Hepatocyte (in vitro differentiated cells): ENCODE results near the gene SCP2D1.

Experiments used
- EZH2 ChIP-seq: fragments of 200-600 bp; sonication (generic); IDR thresholded peaks from 2 replicates; pipeline ENCODE4 v1.6.1; 2016; ENCODE audit warnings: antibody characterized with exemption, mild to moderate bottlenecking, borderline replicate concordance
- EZH2phosphoT487 ChIP-seq: fragments of 200-600 bp; sonication (generic); IDR thresholded peaks from one replicate; pipeline ENCODE4 v1.6.1; 2018; ENCODE audit warnings: antibody characterized with exemption, mild to moderate bottlenecking, low read depth, moderate library complexity; ENCODE audit not compliant: unreplicated experiment, severe bottlenecking
- TF ChIP-seq, protein P1 (sequence below): fragments of 200-600 bp; sonication (generic); IDR thresholded peaks from 2 replicates; pipeline ENCODE4 v1.5.1; 2016; ENCODE audit warnings: antibody characterized with exemption, mild to moderate bottlenecking; ENCODE audit not compliant: poor library complexity

DNA sequence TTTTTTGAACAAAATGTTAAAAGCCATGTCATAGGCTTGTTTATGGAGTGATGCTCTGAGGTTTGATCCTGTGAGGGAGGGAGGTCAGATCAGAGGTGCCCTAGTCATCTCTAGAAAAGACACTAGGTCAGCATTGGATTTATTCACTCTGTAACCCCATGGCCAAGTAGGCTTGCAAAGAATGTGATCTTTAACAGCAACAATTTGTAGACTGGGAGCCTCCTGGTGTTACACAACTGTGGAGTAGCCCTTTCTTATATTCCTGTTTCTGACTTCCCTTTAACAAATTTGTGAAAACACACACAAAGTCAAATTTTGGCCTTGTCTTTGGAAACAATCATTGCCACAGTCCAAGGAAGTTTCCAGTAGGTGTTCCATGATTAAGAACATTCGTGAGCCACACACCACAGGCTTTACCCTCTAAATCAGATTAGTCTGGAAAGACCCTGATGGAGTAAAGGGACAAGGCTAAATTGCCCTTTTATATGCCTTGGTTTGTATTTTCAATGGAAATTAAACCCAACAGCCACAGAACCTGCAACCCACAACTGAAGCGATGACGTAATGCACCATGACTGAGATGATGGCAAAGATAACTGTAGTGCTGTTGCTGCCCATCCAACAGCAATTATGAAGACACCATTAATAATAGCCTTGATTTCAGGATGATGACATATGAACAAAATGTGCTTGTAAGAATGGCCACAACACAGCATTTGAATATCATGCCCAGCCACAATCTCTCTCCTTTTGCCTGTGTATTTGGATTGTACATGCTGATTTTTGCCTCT, 22.1 kb downstream of the SCP2D1 start:
- no peak for TF ChIP-seq EZH2
- TF ChIP-seq, protein P1, sequence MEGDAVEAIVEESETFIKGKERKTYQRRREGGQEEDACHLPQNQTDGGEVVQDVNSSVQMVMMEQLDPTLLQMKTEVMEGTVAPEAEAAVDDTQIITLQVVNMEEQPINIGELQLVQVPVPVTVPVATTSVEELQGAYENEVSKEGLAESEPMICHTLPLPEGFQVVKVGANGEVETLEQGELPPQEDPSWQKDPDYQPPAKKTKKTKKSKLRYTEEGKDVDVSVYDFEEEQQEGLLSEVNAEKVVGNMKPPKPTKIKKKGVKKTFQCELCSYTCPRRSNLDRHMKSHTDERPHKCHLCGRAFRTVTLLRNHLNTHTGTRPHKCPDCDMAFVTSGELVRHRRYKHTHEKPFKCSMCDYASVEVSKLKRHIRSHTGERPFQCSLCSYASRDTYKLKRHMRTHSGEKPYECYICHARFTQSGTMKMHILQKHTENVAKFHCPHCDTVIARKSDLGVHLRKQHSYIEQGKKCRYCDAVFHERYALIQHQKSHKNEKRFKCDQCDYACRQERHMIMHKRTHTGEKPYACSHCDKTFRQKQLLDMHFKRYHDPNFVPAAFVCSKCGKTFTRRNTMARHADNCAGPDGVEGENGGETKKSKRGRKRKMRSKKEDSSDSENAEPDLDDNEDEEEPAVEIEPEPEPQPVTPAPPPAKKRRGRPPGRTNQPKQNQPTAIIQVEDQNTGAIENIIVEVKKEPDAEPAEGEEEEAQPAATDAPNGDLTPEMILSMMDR, result no peak
- no peak for TF ChIP-seq EZH2phosphoT487
